HL-60 (cell line): Measurements from ENCODE around the gene LRRIQ4.

Experiments
- DNase-seq, 2 experiments: peaks; one replicate each; pipeline ENCODE4 v3.0.0-alpha.2; 2010 to 2020; ENCODE audit warnings: low read depth in 1 of 2, low spot score in 1 of 2
- H3K27ac ChIP-seq: fragments of 250-450 bp; sonication (Bioruptor Pico); replicated peaks from 2 replicates; pipeline ENCODE4 v1.5.1; 2020; ENCODE audit warnings: mild to moderate bottlenecking, moderate library complexity
- H3K27me3 ChIP-seq: fragments of 250-450 bp; sonication (Bioruptor Pico); 2 replicates; pipeline ENCODE4 v1.5.1; 2021; ENCODE audit warnings: mild to moderate bottlenecking, moderate library complexity; ENCODE audit not compliant: insufficient read depth, poor library complexity, severe bottlenecking
- H3K4me3 ChIP-seq: replicated peaks from 2 replicates; pipeline ENCODE4 v1.5.1; 2011; ENCODE audit warnings: mild to moderate bottlenecking, control low read depth, low read length; ENCODE audit not compliant: insufficient read depth
- CTCF ChIP-seq: IDR thresholded peaks from one replicate; pipeline ENCODE4 v1.5.1; 2011; ENCODE audit warnings: low read length, control low read depth, inconsistent platforms; ENCODE audit not compliant: insufficient read depth
- GABPA ChIP-seq: IDR thresholded peaks from 2 replicates; pipeline ENCODE4 v1.6.1; 2012; ENCODE audit warnings: low read depth
- POLR2AphosphoS5 ChIP-seq: IDR thresholded peaks from 2 replicates; pipeline ENCODE4 v1.6.1; 2012; ENCODE audit warnings: low read depth
- REST ChIP-seq: IDR thresholded peaks from 2 replicates; pipeline ENCODE4 v1.6.1; 2012; ENCODE audit warnings: low read depth; ENCODE audit not compliant: insufficient replicate concordance
- SPI1 ChIP-seq: IDR thresholded peaks from 2 replicates; pipeline ENCODE4 v1.6.1; 2012; ENCODE audit warnings: low read depth, mild to moderate bottlenecking, borderline replicate concordance

The LRRIQ4 gene

GRCh38 chr3:169871129-169871886 lies 58.6 kb downstream of the LRRIQ4 start:
- TF ChIP-seq SPI1 (no peak), REST (no peak)
- Histone ChIP-seq H3K27me3 (no peaks in the 10 kb centered on the region), H3K27ac (no peak overlapping the region), H3K4me3 (no peak overlapping the region)
- no peak for DNase-seq

- Histone ChIP-seq H3K4me3 (no peak overlapping the region), H3K27ac (no peak overlapping the region), H3K27me3 (no peaks in the 10 kb centered on the region)
- no peak for TF ChIP-seq POLR2AphosphoS5
- TF ChIP-seq GABPA: no peak
- TF ChIP-seq REST: no peak
- no peak for TF ChIP-seq SPI1
- TF ChIP-seq CTCF: no peak
- no peak for DNase-seq
Observed at GRCh38 chr3:169879013-169879557, 66.4 kb downstream of the LRRIQ4 start.

GRCh38 chr3:169879845-169880575 lies 67.3 kb downstream of the LRRIQ4 start:
- Histone ChIP-seq H3K4me3 (no peak overlapping the region), H3K27ac (no peak overlapping the region), H3K27me3 (no peaks in the 10 kb centered on the region)
- TF ChIP-seq CTCF: no peak
- no peak for TF ChIP-seq POLR2AphosphoS5
- no peak for TF ChIP-seq REST
- no peak for TF ChIP-seq GABPA
- no peak for TF ChIP-seq SPI1
- DNase-seq: no peak
